Cardiac atrium fibroblast (primary cell): Measurements from ENCODE around the gene P2RY6. TPM values are rescaled to one million over a fixed set of nuclear protein-coding genes. Genes with fewer than 3 reads are reported as not detected.

Source experiments
- total RNA-seq: library from RNA; depleted of rRNA; stranded (reverse); fragments of >200 nt; gene quantifications from 2 replicates; pipeline ENCODE4 v1.2.3, GENCODE V29; 2015

P2RY6 gene, protein sequence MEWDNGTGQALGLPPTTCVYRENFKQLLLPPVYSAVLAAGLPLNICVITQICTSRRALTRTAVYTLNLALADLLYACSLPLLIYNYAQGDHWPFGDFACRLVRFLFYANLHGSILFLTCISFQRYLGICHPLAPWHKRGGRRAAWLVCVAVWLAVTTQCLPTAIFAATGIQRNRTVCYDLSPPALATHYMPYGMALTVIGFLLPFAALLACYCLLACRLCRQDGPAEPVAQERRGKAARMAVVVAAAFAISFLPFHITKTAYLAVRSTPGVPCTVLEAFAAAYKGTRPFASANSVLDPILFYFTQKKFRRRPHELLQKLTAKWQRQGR
- total RNA-seq = 1.1 TPM in 1 of 2 replicates, not detected in the other

DNA sequence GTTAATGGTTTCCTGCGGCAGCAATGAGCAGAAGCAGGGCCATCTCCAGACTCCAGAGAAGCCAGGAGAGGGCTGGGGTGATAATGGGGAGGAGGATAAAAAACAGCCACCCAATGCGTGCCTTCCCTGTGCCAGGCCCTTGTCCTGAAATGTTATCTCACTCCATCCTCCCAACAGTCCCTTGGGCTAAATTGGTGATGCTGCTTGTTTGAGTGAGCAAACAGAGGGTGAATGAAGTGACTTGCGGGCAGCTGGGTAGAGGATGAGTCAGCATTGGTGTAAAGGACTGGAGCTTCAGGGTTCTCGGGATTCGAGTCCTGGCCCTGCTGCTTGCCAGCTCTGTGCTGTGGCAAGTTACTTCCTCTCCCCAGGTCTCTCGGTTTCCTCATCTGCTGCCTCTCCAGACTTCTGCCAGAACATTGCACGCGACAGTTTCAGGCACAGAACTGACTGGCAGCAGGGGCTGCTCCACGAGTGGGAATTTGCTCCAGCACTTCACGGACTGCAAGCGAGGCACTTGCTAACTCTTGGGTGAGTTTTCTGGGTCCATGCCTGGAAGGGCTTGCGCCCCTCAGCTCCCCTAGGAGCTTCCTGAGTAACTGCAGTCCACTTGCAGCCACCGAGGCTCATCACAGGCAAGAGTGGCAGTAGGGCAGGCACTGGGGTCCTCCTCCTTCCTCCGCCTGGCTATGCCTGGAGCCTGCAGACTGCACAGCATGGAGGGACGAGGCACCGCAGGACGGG, at the start of gene P2RY6:
Gene P2RY6, plus strand, starts transcription at position 403 of the 744 bp plus-strand sequence. CDS start 24,181 bp downstream, outside the sequence.

DNA sequence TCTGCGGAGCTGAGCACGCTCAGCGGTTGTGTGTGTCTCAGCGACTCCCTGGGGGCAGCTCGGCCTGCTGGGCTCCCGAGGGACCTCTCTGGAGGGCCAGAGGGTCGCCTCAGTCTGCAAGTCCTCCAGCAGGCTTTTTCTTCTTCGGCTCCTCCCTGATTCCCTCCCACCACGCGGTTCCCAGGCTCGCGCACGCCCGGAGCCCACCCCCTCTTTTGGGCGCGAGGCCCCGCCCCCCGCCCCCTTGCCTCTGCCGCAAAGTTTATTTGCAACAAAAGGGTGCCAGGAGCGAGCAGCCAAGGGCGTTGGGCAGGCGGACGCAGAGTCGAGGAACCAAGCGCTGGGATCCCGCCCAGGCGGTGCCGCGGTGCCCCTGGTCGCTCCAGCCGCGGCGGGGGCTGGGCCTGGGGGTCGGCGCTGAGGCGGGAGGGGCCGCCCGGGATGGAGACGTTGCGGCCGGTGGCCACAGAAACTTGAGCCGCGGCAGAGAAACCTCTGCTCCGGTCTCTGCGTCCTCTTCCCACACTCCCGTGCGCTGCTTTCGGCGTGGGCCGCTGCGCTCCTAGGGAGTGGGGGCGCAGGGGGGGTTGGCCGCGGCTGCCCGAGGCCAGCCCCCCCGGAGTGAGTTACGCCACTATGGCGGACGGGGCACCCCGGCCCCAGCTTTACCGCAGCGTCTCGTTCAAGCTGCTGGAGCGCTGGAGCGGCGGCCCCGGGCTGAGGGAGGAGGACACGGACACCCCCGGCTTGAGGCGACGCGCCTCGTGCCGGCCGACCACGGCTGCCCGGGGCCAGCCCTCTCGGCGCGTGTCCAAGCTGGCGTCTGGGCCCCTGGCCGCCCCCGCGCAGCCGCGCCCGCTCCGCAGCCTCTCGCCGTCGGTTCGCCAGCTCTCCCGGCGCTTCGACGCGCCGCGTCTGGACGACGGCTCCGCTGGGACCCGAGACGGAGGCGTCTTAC, 36.1 kb downstream of the P2RY6 start, which contains the start of gene ARHGEF17:
Gene ARHGEF17, plus strand, starts transcription at position 274 of the 958 bp plus-strand sequence. Its CDS starts 363 bp downstream, at position 637.

Other genes with a start within 250 kb of the P2RY6 start
- gene FCHSD2, start 130.0 kb upstream of the P2RY6 start, total RNA-seq = 4.2 and 6.8 TPM in 2 replicates
- gene P2RY2, start 54.1 kb upstream of the P2RY6 start, total RNA-seq = not detected in 2 replicates
- 18.6 and 22.6 TPM in 2 replicates for gene ARHGEF17, start 35.9 kb downstream of the P2RY6 start, total RNA-seq
- 5.3 and 5.4 TPM in 2 replicates for gene RELT, start 104.1 kb downstream of the P2RY6 start, total RNA-seq